ENCODE results near the gene TBC1D8.

The TBC1D8 gene

GRCh38 chr2:101151146-101151858 lies at the start of gene TBC1D8:
Gene TBC1D8 (minus strand): TSS chr2:101151382. CDS start chr2:101151253, 129 bp downstream.
- peak; percentile 82 for DNase-seq (ENCODE audit: low spot score)
- Histone ChIP-seq H3K36me3 (ENCODE audit: low read depth) (no peaks in the 10 kb centered on the region), H3K4me3 (ENCODE audit: severe bottlenecking) (peak within 1 kb of the TSS; percentile 87), H3K27me3 (ENCODE audit: insufficient read depth, poor library complexity, severe bottlenecking) (no peaks in the 10 kb centered on the region), H3K27ac (ENCODE audit: poor library complexity, severe bottlenecking) (peak within 1 kb of the TSS; percentile 62), H3K9me3 (ENCODE audit: severe bottlenecking) (no peaks in the 10 kb centered on the region), H3K4me1 (ENCODE audit: insufficient read depth, poor library complexity, severe bottlenecking) (peaks cover 24% of the 10 kb centered on the region)
- TF ChIP-seq CTCF (IDR thresholded peaks at IDR 0.05; ENCODE audit: poor library complexity, severe bottlenecking): no peak
- peak; percentile 63 for ATAC-seq (ENCODE audit: low read depth)

- H3K27ac ChIP-seq (ENCODE audit: poor library complexity, severe bottlenecking): peak overlapping the region; percentile 35
- no peak overlapping the region for H3K4me3 ChIP-seq (ENCODE audit: severe bottlenecking)
- no peaks in the 10 kb centered on the region for H3K9me3 ChIP-seq (ENCODE audit: severe bottlenecking)
- no peaks in the 10 kb centered on the region for H3K36me3 ChIP-seq (ENCODE audit: low read depth)
- no peaks in the 10 kb centered on the region for H3K27me3 ChIP-seq (ENCODE audit: insufficient read depth, poor library complexity, severe bottlenecking)
- DNase-seq (ENCODE audit: low spot score) (no peak), ATAC-seq (ENCODE audit: low read depth) (peak; percentile 81)
- no peak for TF ChIP-seq CTCF (IDR thresholded peaks at IDR 0.05; ENCODE audit: poor library complexity, severe bottlenecking)
- peaks cover 18% of the 10 kb centered on the region for H3K4me1 ChIP-seq (ENCODE audit: insufficient read depth, poor library complexity, severe bottlenecking)
Measured at GRCh38 chr2:101200676-101201075, 49.5 kb upstream of the TBC1D8 start.

- Histone ChIP-seq H3K4me1 (ENCODE audit: insufficient read depth, poor library complexity, severe bottlenecking) (peaks cover 18% of the 10 kb centered on the region), H3K9me3 (ENCODE audit: severe bottlenecking) (no peaks in the 10 kb centered on the region), H3K27me3 (ENCODE audit: insufficient read depth, poor library complexity, severe bottlenecking) (no peaks in the 10 kb centered on the region), H3K4me3 (ENCODE audit: severe bottlenecking) (no peak overlapping the region), H3K27ac (ENCODE audit: poor library complexity, severe bottlenecking) (peak overlapping the region; percentile 35), H3K36me3 (ENCODE audit: low read depth) (no peaks in the 10 kb centered on the region)
- no peak for DNase-seq (ENCODE audit: low spot score)
- peak; percentile 3 for TF ChIP-seq CTCF (IDR thresholded peaks at IDR 0.05; ENCODE audit: poor library complexity, severe bottlenecking)
- ATAC-seq (ENCODE audit: low read depth): peak; percentile 54
Measured at GRCh38 chr2:101199251-101199791, 48.1 kb upstream of the TBC1D8 start.

- no peak for TF ChIP-seq CTCF (IDR thresholded peaks at IDR 0.05; ENCODE audit: poor library complexity, severe bottlenecking)
- H3K27ac ChIP-seq (ENCODE audit: poor library complexity, severe bottlenecking): no peak overlapping the region
- no peaks in the 10 kb centered on the region for H3K36me3 ChIP-seq (ENCODE audit: low read depth)
- H3K4me3 ChIP-seq (ENCODE audit: severe bottlenecking): no peak overlapping the region
- ATAC-seq (ENCODE audit: low read depth): no peak
- H3K4me1 ChIP-seq (ENCODE audit: insufficient read depth, poor library complexity, severe bottlenecking): peaks cover 18% of the 10 kb centered on the region
- H3K27me3 ChIP-seq (ENCODE audit: insufficient read depth, poor library complexity, severe bottlenecking): no peaks in the 10 kb centered on the region
- DNase-seq (ENCODE audit: low spot score): no peak
- no peaks in the 10 kb centered on the region for H3K9me3 ChIP-seq (ENCODE audit: severe bottlenecking)
Measured at GRCh38 chr2:101197814-101198213, 46.6 kb upstream of the TBC1D8 start.

- TF ChIP-seq CTCF (IDR thresholded peaks at IDR 0.05; ENCODE audit: poor library complexity, severe bottlenecking): peak; percentile 21
- ATAC-seq (ENCODE audit: low read depth) (no peak), DNase-seq (ENCODE audit: low spot score) (no peak)
Measured at GRCh38 chr2:101197215-101197745, 46.1 kb upstream of the TBC1D8 start.

More at GRCh38 chr2:101197215-101197745, 46.1 kb upstream of the TBC1D8 start:
- Histone ChIP-seq H3K27me3 (ENCODE audit: insufficient read depth, poor library complexity, severe bottlenecking) (no peaks in the 10 kb centered on the region), H3K4me1 (ENCODE audit: insufficient read depth, poor library complexity, severe bottlenecking) (peaks cover 18% of the 10 kb centered on the region), H3K9me3 (ENCODE audit: severe bottlenecking) (no peaks in the 10 kb centered on the region), H3K27ac (ENCODE audit: poor library complexity, severe bottlenecking) (no peak overlapping the region), H3K4me3 (ENCODE audit: severe bottlenecking) (no peak overlapping the region), H3K36me3 (ENCODE audit: low read depth) (no peaks in the 10 kb centered on the region)

Measured in RWPE2 (cell line).